ENCODE results near the gene MSMP. TPM values are rescaled to one million over a fixed set of nuclear protein-coding genes. Genes with fewer than 3 reads are reported as not detected.

MSMP gene
- total and polyA plus RNA-seq, 2 donors (not counting 1 experiment from before 2014, with no cell fraction given): 2.3 to 3.9 TPM

- Histone ChIP-seq H3K36me3 (replicated peaks in 1 of 2; ENCODE audit: control extremely low read depth in 1 of 2, control insufficient read depth in 1 of 2, extremely low read depth in 1 of 2, insufficient read depth in 2 of 2, low read length in 1 of 2) (peaks cover 2 to 23% of the 10 kb centered on the region in 2 experiments), H3K9ac (ENCODE audit: low read length) (peak overlapping the region; percentile 82), H3K9me3 (ENCODE audit: control extremely low read depth in 1 of 3, control insufficient read depth in 2 of 3, insufficient read depth in 1 of 3, low read length in 2 of 3) (no peaks in the 10 kb centered on the region), H4K20me1 (ENCODE audit: control insufficient read depth, insufficient read depth, low read length, poor library complexity, severe bottlenecking) (no peaks in the 10 kb centered on the region), H3K79me2 (ENCODE audit: control insufficient read depth, insufficient read depth, low read length) (peaks cover 80% of the 10 kb centered on the region), H3K4me2 (replicated peaks; ENCODE audit: low read depth, low read length, poor library complexity, severe bottlenecking) (peak overlapping the region; percentile 89), H3K27ac (ENCODE audit: low read length in 2 of 2) (peak overlapping the region; percentile 92 to 94), H3K4me1 (ENCODE audit: control insufficient read depth in 2 of 2, insufficient read depth in 2 of 2, low read length in 2 of 2) (peaks cover 34 to 44% of the 10 kb centered on the region in 2 donors), H2AFZ (ENCODE audit: insufficient read depth, low read depth, low read length, poor library complexity, severe bottlenecking) (peak overlapping the region; percentile 88), H3K4me3 (ENCODE audit: control extremely low read depth in 1 of 5, extremely low read depth in 1 of 5, insufficient read depth in 1 of 5, low read depth in 2 of 5, low read length in 4 of 5) (peak overlapping the region; percentile 17 to 85 (median 81)), H3K27me3 (replicated peaks in 1 of 4; ENCODE audit: control extremely low read depth in 1 of 4, control insufficient read depth in 3 of 4, insufficient read depth in 4 of 4, low read length in 3 of 4) (no peaks in the 10 kb centered on the region)
- peak overlapping the region; percentile 97 for H3K27ac Mint-ChIP-seq
- POLR2A ChIA-PET: interaction anchor here (0.6 to 3.1 kb wide), 9 partner anchors 9 to 1709 kb away, joined by 3 to 16 read pairs (median 3); partner anchors contain the start of genes FAM221B, GBA2 and RGP1
- no peaks in the 10 kb centered on the region for H3K9me3 Mint-ChIP-seq (ENCODE audit: insufficient read depth)
- H3K4me1 Mint-ChIP-seq: peaks cover 68% of the 10 kb centered on the region
- ATAC-seq (ENCODE audit: low read depth) (peak; percentile 23), DNase-seq (no peak)
- intact Hi-C loops (cut with micrococcal nuclease): loop anchor here (1.0 to 5.0 kb wide), 6 partner anchors 8 to 640 kb away; partner anchors contain the start of genes ATOSB, GBA2, HINT2 and NPR2
- 0% methylated on average over 18 of the region's 20 CpGs for WGBS (ENCODE audit: insufficient coverage)
- H3K4me3 Mint-ChIP-seq: peak overlapping the region; percentile 93
- CTCF ChIA-PET: interaction anchor here (0.8 to 7.7 kb wide), 20 partner anchors 12 to 154 kb away, joined by 3 to 56 read pairs (median 4); partner anchors contain the start of genes CCDC107, CREB3, GBA2 and HINT2
- H3K27me3 Mint-ChIP-seq: no peaks in the 10 kb centered on the region
- TF ChIP-seq CTCF (IDR thresholded peaks at IDR 0.05) (no peak), EZH2 (IDR thresholded peaks at IDR 0.05; ENCODE audit: borderline replicate concordance, insufficient read depth, low read depth, low read length, poor library complexity, severe bottlenecking) (no peak)
Observed at GRCh38 chr9:35757226-35757891, 3.3 kb upstream of the MSMP start.
